NCI-H748 treated with DMSO at 0.1 percent for 48 hours (cell line): ENCODE measurements around the gene HELZ2.
"Not testable (repeated sequence)": the region's sequence is repeated elsewhere in the genome, so short reads cannot be mapped to it uniquely, and the experiment has no call there.

Source experiments
- DNase-seq: peaks from one replicate; lab custom pipeline; 2025; lab: John Stamatoyannopoulos, UW

HELZ2 gene

GRCh38 chr20:63574156-63574828, at the start of gene HELZ2:
Gene HELZ2, minus strand, starts transcription at chr20:63574239. Its CDS starts 1,854 bp downstream, at chr20:63572385.
- peak; percentile 13 for DNase-seq

- DNase-seq = no peak
These were observed 48.7 kb upstream of the HELZ2 start for GRCh38 chr20:63622732-63623131.

- DNase-seq = no peak
These were observed 48.1 kb upstream of the HELZ2 start for GRCh38 chr20:63622096-63622495.

- no peak for DNase-seq
These were observed 47.0 kb upstream of the HELZ2 start for GRCh38 chr20:63620991-63621390.

- DNase-seq = no peak
These were observed 45.5 kb upstream of the HELZ2 start for GRCh38 chr20:63619505-63619904.

- no peak for DNase-seq
These were observed 45.0 kb upstream of the HELZ2 start for GRCh38 chr20:63619086-63619485.

GRCh38 chr20:63618291-63618980, 44.4 kb upstream of the HELZ2 start:
- no peak for DNase-seq

GRCh38 chr20:63617876-63618265, 43.8 kb upstream of the HELZ2 start:
- no peak for DNase-seq

GRCh38 chr20:63617092-63617875, 43.2 kb upstream of the HELZ2 start:
- DNase-seq = no peak

- not testable (repeated sequence) for DNase-seq
These were observed 40.0 kb upstream of the HELZ2 start for GRCh38 chr20:63613863-63614594.

GRCh38 chr20:63612276-63612931, 38.4 kb upstream of the HELZ2 start:
- no peak for DNase-seq

- no peak for DNase-seq
These were observed 37.6 kb upstream of the HELZ2 start for GRCh38 chr20:63611646-63612045.

GRCh38 chr20:63610581-63611435, 36.8 kb upstream of the HELZ2 start:
- DNase-seq = no peak

- no peak for DNase-seq
These were observed 32.6 kb upstream of the HELZ2 start for GRCh38 chr20:63606686-63607085.

- no peak for DNase-seq
These were observed 28.3 kb upstream of the HELZ2 start for GRCh38 chr20:63602321-63602720.

- not testable (repeated sequence) for DNase-seq
These were observed 27.6 kb upstream of the HELZ2 start for GRCh38 chr20:63601679-63602078.

GRCh38 chr20:63599396-63600050, 25.5 kb upstream of the HELZ2 start:
- no peak for DNase-seq

- DNase-seq = no peak
These were observed 24.7 kb upstream of the HELZ2 start for GRCh38 chr20:63598479-63599395.
